ENCODE results near the gene GUSB. TPM values are rescaled to one million over a fixed set of nuclear protein-coding genes. Genes with fewer than 3 reads are reported as not detected.

The GUSB gene
- total and polyA plus RNA-seq, 9 of the 15 experiments (the other 6 are each of a cell fraction or from before 2014, with no cell fraction given): 22.7 to 102 (median 60.1) TPM

DNA sequence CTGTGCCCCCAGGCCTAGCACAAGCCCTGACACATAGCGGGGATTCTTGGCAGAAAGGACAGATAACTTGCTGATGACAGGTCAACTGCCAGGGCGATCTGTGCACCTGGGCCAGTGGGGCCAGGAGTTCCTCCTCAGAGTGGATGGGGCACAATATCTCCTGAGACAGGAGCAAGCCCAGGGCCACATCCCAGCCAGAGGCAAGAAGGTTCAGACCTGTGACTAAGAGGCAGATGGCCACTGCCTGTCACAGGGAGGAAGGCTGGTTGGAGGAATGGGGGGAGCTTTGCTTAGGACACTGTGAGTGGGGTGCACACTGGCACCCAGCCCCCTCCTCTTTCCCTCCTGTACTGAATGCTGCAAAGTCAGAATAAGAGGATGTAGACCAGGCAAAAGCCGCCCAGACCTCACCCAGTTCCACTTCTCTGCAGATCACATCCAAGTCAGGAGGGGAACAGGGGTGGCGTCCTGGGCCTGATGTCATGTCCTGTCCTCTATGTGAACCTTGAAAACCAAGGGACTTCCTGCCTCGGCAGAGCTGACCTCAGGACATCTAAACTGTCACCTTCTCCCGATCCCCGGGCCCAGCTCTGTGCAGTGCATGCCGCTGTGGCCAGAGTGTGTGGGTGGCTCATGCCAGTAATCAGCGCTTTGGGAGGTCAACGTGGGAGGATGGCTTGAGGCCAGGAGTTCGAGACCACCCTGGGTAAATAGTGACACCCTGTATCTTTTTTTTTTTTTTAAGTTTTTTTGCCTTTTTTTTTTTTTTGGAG lies 1.3 kb downstream of the GUSB start (continued):
- no peak for TF ChIP-seq MEF2A (IDR thresholded peaks at IDR 0.05; ENCODE audit: control insufficient read depth, low read depth, low read length)
- TF ChIP-seq, protein P1, sequence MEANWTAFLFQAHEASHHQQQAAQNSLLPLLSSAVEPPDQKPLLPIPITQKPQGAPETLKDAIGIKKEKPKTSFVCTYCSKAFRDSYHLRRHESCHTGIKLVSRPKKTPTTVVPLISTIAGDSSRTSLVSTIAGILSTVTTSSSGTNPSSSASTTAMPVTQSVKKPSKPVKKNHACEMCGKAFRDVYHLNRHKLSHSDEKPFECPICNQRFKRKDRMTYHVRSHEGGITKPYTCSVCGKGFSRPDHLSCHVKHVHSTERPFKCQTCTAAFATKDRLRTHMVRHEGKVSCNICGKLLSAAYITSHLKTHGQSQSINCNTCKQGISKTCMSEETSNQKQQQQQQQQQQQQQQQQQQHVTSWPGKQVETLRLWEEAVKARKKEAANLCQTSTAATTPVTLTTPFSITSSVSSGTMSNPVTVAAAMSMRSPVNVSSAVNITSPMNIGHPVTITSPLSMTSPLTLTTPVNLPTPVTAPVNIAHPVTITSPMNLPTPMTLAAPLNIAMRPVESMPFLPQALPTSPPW (CRISPR knock-in tag; IDR thresholded peaks at IDR 0.05): 0 out of 2 replicates have a peak, but pooled peaks have one; percentile 12
- peak in 1 of 2 experiments; percentile 30; a peak in 1 of 4 replicates for TF ChIP-seq NRF1 (conservative IDR thresholded peaks at IDR 0.05 in 1 of 2, IDR thresholded peaks at IDR 0.05 in 1 of 2)
- TF ChIP-seq, protein P2, sequence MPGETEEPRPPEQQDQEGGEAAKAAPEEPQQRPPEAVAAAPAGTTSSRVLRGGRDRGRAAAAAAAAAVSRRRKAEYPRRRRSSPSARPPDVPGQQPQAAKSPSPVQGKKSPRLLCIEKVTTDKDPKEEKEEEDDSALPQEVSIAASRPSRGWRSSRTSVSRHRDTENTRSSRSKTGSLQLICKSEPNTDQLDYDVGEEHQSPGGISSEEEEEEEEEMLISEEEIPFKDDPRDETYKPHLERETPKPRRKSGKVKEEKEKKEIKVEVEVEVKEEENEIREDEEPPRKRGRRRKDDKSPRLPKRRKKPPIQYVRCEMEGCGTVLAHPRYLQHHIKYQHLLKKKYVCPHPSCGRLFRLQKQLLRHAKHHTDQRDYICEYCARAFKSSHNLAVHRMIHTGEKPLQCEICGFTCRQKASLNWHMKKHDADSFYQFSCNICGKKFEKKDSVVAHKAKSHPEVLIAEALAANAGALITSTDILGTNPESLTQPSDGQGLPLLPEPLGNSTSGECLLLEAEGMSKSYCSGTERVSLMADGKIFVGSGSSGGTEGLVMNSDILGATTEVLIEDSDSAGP (CRISPR knock-in tag; IDR thresholded peaks at IDR 0.05): no peak
- TF ChIP-seq, protein P3, sequence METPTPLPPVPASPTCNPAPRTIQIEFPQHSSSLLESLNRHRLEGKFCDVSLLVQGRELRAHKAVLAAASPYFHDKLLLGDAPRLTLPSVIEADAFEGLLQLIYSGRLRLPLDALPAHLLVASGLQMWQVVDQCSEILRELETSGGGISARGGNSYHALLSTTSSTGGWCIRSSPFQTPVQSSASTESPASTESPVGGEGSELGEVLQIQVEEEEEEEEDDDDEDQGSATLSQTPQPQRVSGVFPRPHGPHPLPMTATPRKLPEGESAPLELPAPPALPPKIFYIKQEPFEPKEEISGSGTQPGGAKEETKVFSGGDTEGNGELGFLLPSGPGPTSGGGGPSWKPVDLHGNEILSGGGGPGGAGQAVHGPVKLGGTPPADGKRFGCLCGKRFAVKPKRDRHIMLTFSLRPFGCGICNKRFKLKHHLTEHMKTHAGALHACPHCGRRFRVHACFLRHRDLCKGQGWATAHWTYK (CRISPR knock-in tag; IDR thresholded peaks at IDR 0.05): no peak
- TF ChIP-seq HDGF (IDR thresholded peaks at IDR 0.05): no peak
- TF ChIP-seq, protein P4, sequence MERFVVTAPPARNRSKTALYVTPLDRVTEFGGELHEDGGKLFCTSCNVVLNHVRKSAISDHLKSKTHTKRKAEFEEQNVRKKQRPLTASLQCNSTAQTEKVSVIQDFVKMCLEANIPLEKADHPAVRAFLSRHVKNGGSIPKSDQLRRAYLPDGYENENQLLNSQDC (CRISPR knock-in tag; IDR thresholded peaks at IDR 0.05): no peak
- TF ChIP-seq, protein P5, sequence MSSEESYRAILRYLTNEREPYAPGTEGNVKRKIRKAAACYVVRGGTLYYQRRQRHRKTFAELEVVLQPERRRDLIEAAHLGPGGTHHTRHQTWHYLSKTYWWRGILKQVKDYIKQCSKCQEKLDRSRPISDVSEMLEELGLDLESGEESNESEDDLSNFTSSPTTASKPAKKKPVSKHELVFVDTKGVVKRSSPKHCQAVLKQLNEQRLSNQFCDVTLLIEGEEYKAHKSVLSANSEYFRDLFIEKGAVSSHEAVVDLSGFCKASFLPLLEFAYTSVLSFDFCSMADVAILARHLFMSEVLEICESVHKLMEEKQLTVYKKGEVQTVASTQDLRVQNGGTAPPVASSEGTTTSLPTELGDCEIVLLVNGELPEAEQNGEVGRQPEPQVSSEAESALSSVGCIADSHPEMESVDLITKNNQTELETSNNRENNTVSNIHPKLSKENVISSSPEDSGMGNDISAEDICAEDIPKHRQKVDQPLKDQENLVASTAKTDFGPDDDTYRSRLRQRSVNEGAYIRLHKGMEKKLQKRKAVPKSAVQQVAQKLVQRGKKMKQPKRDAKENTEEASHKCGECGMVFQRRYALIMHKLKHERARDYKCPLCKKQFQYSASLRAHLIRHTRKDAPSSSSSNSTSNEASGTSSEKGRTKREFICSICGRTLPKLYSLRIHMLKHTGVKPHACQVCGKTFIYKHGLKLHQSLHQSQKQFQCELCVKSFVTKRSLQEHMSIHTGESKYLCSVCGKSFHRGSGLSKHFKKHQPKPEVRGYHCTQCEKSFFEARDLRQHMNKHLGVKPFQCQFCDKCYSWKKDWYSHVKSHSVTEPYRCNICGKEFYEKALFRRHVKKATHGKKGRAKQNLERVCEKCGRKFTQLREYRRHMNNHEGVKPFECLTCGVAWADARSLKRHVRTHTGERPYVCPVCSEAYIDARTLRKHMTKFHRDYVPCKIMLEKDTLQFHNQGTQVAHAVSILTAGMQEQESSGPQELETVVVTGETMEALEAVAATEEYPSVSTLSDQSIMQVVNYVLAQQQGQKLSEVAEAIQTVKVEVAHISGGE (CRISPR knock-in tag; IDR thresholded peaks at IDR 0.05): peak in 1 of 3 experiments; percentile 69; a peak in 1 of 6 replicates
- TF ChIP-seq, protein P6, sequence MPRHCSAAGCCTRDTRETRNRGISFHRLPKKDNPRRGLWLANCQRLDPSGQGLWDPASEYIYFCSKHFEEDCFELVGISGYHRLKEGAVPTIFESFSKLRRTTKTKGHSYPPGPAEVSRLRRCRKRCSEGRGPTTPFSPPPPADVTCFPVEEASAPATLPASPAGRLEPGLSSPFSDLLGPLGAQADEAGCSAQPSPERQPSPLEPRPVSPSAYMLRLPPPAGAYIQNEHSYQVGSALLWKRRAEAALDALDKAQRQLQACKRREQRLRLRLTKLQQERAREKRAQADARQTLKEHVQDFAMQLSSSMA (CRISPR knock-in tag; IDR thresholded peaks at IDR 0.05): no peak
- no peak for TF ChIP-seq ZKSCAN3 (CRISPR knock-in tag; IDR thresholded peaks at IDR 0.05)
- no peak for TF ChIP-seq MAFF (IDR thresholded peaks at IDR 0.05; ENCODE audit: low read length)
- TF ChIP-seq ETV5 (CRISPR knock-in tag; IDR thresholded peaks at IDR 0.05; ENCODE audit: low read depth): peak; percentile 51; the same call in 1 of the 2 replicates
- peak; percentile 8 for TF ChIP-seq POLR2G (IDR thresholded peaks at IDR 0.05; ENCODE audit: low read depth, low read length)

All from K562 (cell line).